Breast epithelium (tissue), 3 donors: Measurements from ENCODE around the gene TCF4.

Experiments
- POLR2A ChIP-seq: fragments of 450-650 bp; IDR thresholded peaks from one replicate; pipeline ENCODE4 v1.6.1; 2016; ENCODE audit warnings: antibody characterized with exemption, mild to moderate bottlenecking, moderate library complexity
- POLR2AphosphoS5 ChIP-seq, 3 donors: sonication (generic); formaldehyde crosslinking; IDR thresholded peaks; one replicate each; pipeline ENCODE4 v1.6.1; 2017; ENCODE audit warnings: antibody characterized with exemption in 3 of 3
- TF ChIP-seq, protein P1 (sequence below), 3 donors: fragments of 450-650 bp; IDR thresholded peaks; one replicate each; pipeline ENCODE4 v1.5.1; 2016 to 2017; ENCODE audit warnings: antibody characterized with exemption in 3 of 3, mild to moderate bottlenecking in 3 of 3, moderate library complexity in 3 of 3

DNA sequence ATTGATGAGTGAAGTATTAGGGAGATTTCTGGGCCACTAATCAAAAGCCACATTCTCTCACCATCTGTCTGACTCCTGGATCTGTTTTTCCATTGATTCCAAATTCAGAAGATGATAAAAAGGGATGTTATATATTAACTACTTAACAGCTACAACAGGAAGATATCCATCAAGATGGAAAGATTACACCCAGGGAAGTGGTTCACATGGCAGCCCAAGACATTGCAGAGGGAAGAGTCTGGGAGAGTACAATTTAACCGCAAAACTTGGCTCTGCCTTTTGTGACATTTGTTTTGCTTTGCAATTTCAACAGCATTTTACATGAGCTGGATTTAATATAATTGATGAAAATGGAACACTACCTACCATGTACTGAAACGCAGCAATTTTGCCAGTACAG, 22.5 kb upstream of the TCF4 start:
- TF ChIP-seq, protein P1, sequence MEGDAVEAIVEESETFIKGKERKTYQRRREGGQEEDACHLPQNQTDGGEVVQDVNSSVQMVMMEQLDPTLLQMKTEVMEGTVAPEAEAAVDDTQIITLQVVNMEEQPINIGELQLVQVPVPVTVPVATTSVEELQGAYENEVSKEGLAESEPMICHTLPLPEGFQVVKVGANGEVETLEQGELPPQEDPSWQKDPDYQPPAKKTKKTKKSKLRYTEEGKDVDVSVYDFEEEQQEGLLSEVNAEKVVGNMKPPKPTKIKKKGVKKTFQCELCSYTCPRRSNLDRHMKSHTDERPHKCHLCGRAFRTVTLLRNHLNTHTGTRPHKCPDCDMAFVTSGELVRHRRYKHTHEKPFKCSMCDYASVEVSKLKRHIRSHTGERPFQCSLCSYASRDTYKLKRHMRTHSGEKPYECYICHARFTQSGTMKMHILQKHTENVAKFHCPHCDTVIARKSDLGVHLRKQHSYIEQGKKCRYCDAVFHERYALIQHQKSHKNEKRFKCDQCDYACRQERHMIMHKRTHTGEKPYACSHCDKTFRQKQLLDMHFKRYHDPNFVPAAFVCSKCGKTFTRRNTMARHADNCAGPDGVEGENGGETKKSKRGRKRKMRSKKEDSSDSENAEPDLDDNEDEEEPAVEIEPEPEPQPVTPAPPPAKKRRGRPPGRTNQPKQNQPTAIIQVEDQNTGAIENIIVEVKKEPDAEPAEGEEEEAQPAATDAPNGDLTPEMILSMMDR (IDR thresholded peaks at IDR 0.05), result no peak
- no peak for TF ChIP-seq POLR2A
- no peak for TF ChIP-seq POLR2AphosphoS5 (IDR thresholded peaks at IDR 0.05)
